GM19455 (cell line): ENCODE results near the gene CCNC.
A peak's percentile ranks its signal among the peaks of the same experiment; 100 is the strongest.

Experiments used
- ATAC-seq: cut with Tn5 transposase; IDR thresholded peaks from one replicate; pipeline ENCODE4 v1.9.1; 2021; ENCODE audit not compliant: unreplicated experiment

CCNC gene

GRCh38 chr6:99550046-99550748 lies 18.3 kb downstream of the CCNC start:
- ATAC-seq: no peak

- no peak for ATAC-seq
These were observed 19.8 kb downstream of the CCNC start for GRCh38 chr6:99548706-99549105.

- ATAC-seq: no peak
These were observed 20.9 kb downstream of the CCNC start for GRCh38 chr6:99547526-99547925.

GRCh38 chr6:99545442-99545841 lies 23.0 kb downstream of the CCNC start:
- ATAC-seq: no peak

- no peak for ATAC-seq
These were observed 24.5 kb downstream of the CCNC start for GRCh38 chr6:99543968-99544367.

GRCh38 chr6:99530627-99531026 lies 37.8 kb downstream of the CCNC start:
- no peak for ATAC-seq

GRCh38 chr6:99522531-99522930 lies 45.9 kb downstream of the CCNC start:
- ATAC-seq: no peak

GRCh38 chr6:99521633-99522151 lies 46.8 kb downstream of the CCNC start:
- peak; percentile 34 for ATAC-seq

GRCh38 chr6:99520855-99521632 lies 47.4 kb downstream of the CCNC start:
- ATAC-seq: peak; percentile 91

- ATAC-seq: no peak
These were observed 49.0 kb downstream of the CCNC start for GRCh38 chr6:99519446-99519845.

GRCh38 chr6:99514089-99514488 lies 54.4 kb downstream of the CCNC start:
- ATAC-seq: no peak

- ATAC-seq: no peak
These were observed 56.4 kb downstream of the CCNC start for GRCh38 chr6:99512033-99512432.

- ATAC-seq: no peak
These were observed 60.8 kb downstream of the CCNC start for GRCh38 chr6:99507648-99508047.

GRCh38 chr6:99501762-99502161 lies 66.7 kb downstream of the CCNC start:
- ATAC-seq: no peak

GRCh38 chr6:99498421-99498820 lies 70.0 kb downstream of the CCNC start:
- no peak for ATAC-seq

GRCh38 chr6:99495466-99495865 lies 73.0 kb downstream of the CCNC start:
- ATAC-seq: no peak
